Left lung (tissue), 14 donors: ENCODE results near the gene NUDT12. TPM values are rescaled to one million over a fixed set of nuclear protein-coding genes. Genes with fewer than 3 reads are reported as not detected.

Experiments used
- ATAC-seq: fragments of 200-7000 bp; cut with Tn5 transposase; one replicate; pipeline ENCODE4 v1.9.1; 2020; ENCODE audit warnings: moderate library complexity
- DNase-seq, 4 donors: peaks; one replicate each; pipeline ENCODE4 v3.0.0-alpha.2; 2013 to 2020
- H3K27ac ChIP-seq, 2 donors: fragments of 200-600 bp; sonication (generic) in 1 of 2; one replicate each; pipeline versions ENCODE4 v1.5.0 to v1.8.0; 2020 to 2021
- H3K27me3 ChIP-seq, 2 donors: fragments of 200-600 bp; sonication (generic) in 1 of 2; one replicate each; pipeline versions ENCODE4 v1.5.0 to v1.8.0; 2020 to 2021
- H3K36me3 ChIP-seq, 2 donors: fragments of 200-600 bp; sonication (generic) in 1 of 2; one replicate each; pipeline versions ENCODE4 v1.5.0 to v1.8.0; 2020 to 2021
- H3K4me1 ChIP-seq, 2 donors: fragments of 200-600 bp; one replicate each; pipeline ENCODE4 v1.8.0; 2021
- H3K4me3 ChIP-seq, 2 donors: fragments of 200-600 bp; sonication (generic) in 1 of 2; one replicate each; pipeline versions ENCODE4 v1.5.0 to v1.8.0; 2020 to 2021; ENCODE audit warnings: mild to moderate bottlenecking in 1 of 2
- H3K9me3 ChIP-seq, 2 donors: fragments of 200-600 bp; sonication (generic) in 1 of 2; one replicate each; pipeline versions ENCODE4 v1.5.0 to v1.8.0; 2020 to 2021
- intact Hi-C, 2 donors: fragments of 100-400 bp; cut with DNase I; formaldehyde crosslinking; loops; one replicate each; pipeline versions ENCODE4 v1.11.2 to v1.14.2; 2022
- long read RNA-seq, 12 donors: library from polyadenylated mRNA in 2 of 12; unstranded in 2 of 12; transcript quantifications; one replicate each; pipeline ENCODE4 v2.0.0 and lab custom pipeline, GENCODE V29; 2019 to 2026
- polyA plus RNA-seq, 6 donors: library from polyadenylated mRNA; unstranded; fragments of 120-200 nt; gene quantifications; one replicate each; pipeline ENCODE4 v1.2.1, GENCODE V29; 2013; ENCODE audit not compliant: insufficient read length in 6 of 6
- total RNA-seq, 2 donors: library from RNA; stranded (reverse); fragmentation: NEBNext Ultra II Directional; extraction: Animal tissue kit (Norgen Biotek cat#: 25700); gene quantifications; one replicate each; pipeline ENCODE4 v1.2.1, GENCODE V29; 2021
- TF ChIP-seq, protein P1 (sequence below), 2 donors: fragments of 200-600 bp; sonication (generic) in 1 of 2; IDR thresholded peaks; one replicate each; pipeline versions ENCODE4 v1.5.0 to v1.8.0; 2021; ENCODE audit warnings: antibody characterized with exemption in 2 of 2
- donor health status: DM: no; HTN: yes; CAD: no.
- donor health status: DM: no; HTN: no; CAD: no.

NUDT12 gene
- 10 to 100 TPM; 11.2 to 15.6 TPM for total RNA-seq
- 10 to 100 TPM; 13.2 to 21.5 (median 19.2) TPM for polyA plus RNA-seq
- long read RNA-seq, donor 1, partial matches to known transcripts = 0 of 2 reads
- long read RNA-seq, donor 1, other reads (novel, unspliced or antisense) = 0 of 2 reads
- long read RNA-seq, donor 2, partial matches to known transcripts = 0 of 2 reads
- long read RNA-seq, donor 2, other reads (novel, unspliced or antisense) = 0 of 2 reads
- long read RNA-seq, donor 3 = 0 reads
- long read RNA-seq, donor 4, partial matches to known transcripts = 1 of 3 reads
- long read RNA-seq, donor 4, other reads (novel, unspliced or antisense) = 1 of 3 reads
- long read RNA-seq, donor 5, partial matches to known transcripts = 0 of 3 reads
- long read RNA-seq, donor 5, other reads (novel, unspliced or antisense) = 0 of 3 reads
- long read RNA-seq, donor 6, transcript NUDT12-201 (7 exons, 3,492 nt) = major isoform, 5 of 7 reads
- long read RNA-seq, donor 6, partial matches to known transcripts = 0 of 7 reads
- long read RNA-seq, donor 6, other reads (novel, unspliced or antisense) = 0 of 7 reads
- long read RNA-seq, donor 7, partial matches to known transcripts = 0 of 5 reads
- long read RNA-seq, donor 7, other reads (novel, unspliced or antisense) = 0 of 5 reads
- long read RNA-seq, donor 8, partial matches to known transcripts = 0 of 1 reads
- long read RNA-seq, donor 8, other reads (novel, unspliced or antisense) = 0 of 1 reads
- long read RNA-seq, donor 9 = 0 reads
- long read RNA-seq, donor 10, partial matches to known transcripts = 1 of 2 reads
- long read RNA-seq, donor 10, other reads (novel, unspliced or antisense) = 1 of 2 reads
- long read RNA-seq, donor 11, transcript NUDT12-201 (7 exons, 3,492 nt) = major isoform, 6 of 7 reads
- long read RNA-seq, donor 11, partial matches to known transcripts = 0 of 7 reads
- long read RNA-seq, donor 11, other reads (novel, unspliced or antisense) = 0 of 7 reads
- long read RNA-seq, donor 12, partial matches to known transcripts = 0 of 1 reads
- long read RNA-seq, donor 12, other reads (novel, unspliced or antisense) = 0 of 1 reads

DNA sequence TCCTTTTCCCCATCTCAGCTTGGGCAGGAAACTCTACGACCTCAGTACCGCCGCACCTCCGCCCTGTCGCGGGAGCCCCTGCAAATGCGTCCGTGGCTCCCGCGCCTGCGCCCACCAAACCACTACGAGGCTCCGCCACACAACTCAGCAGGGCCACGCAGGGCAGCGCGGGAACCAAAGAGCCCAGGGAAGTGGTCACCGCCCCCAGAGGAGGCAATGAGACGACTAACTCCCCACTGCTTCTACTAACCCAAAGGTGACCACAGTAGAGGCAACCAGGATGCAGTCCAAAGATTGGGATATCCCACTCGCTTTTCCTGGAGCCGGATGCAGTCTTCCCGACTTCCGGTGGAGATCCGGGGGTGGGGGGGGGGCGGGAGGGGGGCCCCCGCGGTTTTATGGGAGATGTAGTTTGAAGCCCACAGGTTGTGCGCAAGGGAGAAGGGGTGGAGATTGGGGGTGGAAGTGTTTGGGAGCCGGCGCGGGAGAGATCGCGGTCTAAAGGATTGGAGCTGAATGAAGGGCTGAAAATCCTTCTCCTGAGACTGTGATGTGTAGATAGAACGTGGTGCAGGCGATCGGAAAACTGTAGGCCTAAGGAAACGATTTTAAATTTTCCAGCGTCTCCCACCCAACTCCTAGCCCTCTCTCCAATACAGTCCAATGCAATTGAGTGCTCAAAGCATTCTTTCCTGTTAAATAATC is at the start of gene NUDT12:
Gene NUDT12, minus strand, starts transcription at position 337 of the 705 bp plus-strand sequence. CDS start 2,541 bp downstream, outside the sequence.
- peak within 1 kb of the TSS; percentile 80 to 84 for H3K27ac ChIP-seq
- DNase-seq (peak; percentile 69 to 90 (median 84)), ATAC-seq (peak; percentile 95)
- TF ChIP-seq, protein P1, sequence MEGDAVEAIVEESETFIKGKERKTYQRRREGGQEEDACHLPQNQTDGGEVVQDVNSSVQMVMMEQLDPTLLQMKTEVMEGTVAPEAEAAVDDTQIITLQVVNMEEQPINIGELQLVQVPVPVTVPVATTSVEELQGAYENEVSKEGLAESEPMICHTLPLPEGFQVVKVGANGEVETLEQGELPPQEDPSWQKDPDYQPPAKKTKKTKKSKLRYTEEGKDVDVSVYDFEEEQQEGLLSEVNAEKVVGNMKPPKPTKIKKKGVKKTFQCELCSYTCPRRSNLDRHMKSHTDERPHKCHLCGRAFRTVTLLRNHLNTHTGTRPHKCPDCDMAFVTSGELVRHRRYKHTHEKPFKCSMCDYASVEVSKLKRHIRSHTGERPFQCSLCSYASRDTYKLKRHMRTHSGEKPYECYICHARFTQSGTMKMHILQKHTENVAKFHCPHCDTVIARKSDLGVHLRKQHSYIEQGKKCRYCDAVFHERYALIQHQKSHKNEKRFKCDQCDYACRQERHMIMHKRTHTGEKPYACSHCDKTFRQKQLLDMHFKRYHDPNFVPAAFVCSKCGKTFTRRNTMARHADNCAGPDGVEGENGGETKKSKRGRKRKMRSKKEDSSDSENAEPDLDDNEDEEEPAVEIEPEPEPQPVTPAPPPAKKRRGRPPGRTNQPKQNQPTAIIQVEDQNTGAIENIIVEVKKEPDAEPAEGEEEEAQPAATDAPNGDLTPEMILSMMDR (IDR thresholded peaks at IDR 0.05) = no peak
- no peaks in the 10 kb centered on the region for H3K9me3 ChIP-seq
- peaks cover 0 to 7% of the 10 kb centered on the region in 2 donors for H3K27me3 ChIP-seq
- H3K4me1 ChIP-seq = peaks cover 0 to 10% of the 10 kb centered on the region in 2 donors
- H3K4me3 ChIP-seq = peak within 1 kb of the TSS; percentile 58 to 71
- no peaks in the 10 kb centered on the region for H3K36me3 ChIP-seq
- intact Hi-C loops = no loop called here

DNA sequence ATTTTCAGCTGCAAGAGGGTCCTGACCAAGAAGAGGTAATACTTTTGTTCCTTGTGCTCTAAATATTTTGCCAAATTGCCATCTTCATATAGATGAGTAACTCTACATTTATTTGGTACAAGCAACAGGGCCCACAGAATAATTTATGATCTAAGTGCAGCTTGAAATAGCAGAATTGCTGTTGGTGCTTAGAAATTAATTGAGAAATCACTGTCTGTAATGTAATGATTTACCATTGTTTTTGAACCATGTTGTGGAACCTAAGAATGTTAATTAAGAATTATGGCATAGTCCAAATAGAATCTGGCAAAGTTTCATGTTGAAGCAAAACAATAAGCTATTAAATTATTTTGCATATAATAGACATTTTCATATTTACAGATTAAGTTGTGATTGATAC is 44.8 kb upstream of the NUDT12 start:
- no peaks in the 10 kb centered on the region for H3K27me3 ChIP-seq
- intact Hi-C loops = no loop called here
- DNase-seq (no peak), ATAC-seq (no peak)
- no peaks in the 10 kb centered on the region for H3K4me1 ChIP-seq
- no peaks in the 10 kb centered on the region for H3K9me3 ChIP-seq
- H3K36me3 ChIP-seq = no peaks in the 10 kb centered on the region
- no peak overlapping the region for H3K4me3 ChIP-seq
- TF ChIP-seq, protein P1 (IDR thresholded peaks at IDR 0.05) = no peak
- H3K27ac ChIP-seq = no peak overlapping the region

DNA sequence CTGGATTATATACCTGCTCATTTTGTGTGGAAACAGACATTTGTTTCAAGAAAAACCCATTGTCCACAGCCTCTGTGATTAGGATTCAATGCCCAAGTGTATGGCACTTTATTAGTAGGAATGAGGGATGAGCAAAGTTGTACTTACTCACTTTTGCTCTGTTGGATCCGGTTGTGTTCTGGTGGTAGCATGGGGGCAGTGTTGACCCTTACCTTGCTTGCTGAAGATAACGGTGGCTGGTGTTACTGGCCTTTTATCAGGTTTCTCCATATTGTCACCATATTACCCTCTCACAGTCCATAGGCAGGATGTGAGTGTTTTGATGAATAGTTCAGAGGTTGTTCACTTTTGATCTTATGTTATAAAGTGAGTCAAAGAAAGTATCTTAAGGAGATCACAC is 42.7 kb upstream of the NUDT12 start:
- no peak for DNase-seq
- Histone ChIP-seq H3K9me3 (no peaks in the 10 kb centered on the region), H3K27me3 (no peaks in the 10 kb centered on the region), H3K4me1 (no peaks in the 10 kb centered on the region), H3K36me3 (no peaks in the 10 kb centered on the region), H3K27ac (no peak overlapping the region), H3K4me3 (no peak overlapping the region)
- no peak for ATAC-seq
- intact Hi-C loops = no loop called here
- TF ChIP-seq, protein P1 (IDR thresholded peaks at IDR 0.05) = no peak

DNA sequence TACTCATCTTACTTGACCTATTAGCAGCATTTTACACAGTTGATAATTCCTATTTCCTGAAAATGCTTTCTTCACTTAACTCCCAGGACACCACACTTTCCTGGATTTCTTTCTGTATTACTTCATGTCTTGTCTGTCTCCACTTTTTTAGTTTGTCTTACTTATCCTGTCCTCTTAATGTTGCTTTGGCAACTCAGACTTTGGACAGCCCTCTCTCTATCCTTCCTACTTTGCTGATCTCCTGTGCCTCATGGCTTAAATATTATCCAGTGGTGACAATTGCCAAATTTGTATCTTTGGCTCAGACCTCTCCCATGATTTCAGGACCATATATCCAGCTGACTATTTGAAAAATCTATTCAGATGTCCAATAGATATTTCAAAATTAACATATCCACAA is 39.8 kb upstream of the NUDT12 start:
- ATAC-seq (no peak), DNase-seq (no peak)
- TF ChIP-seq, protein P1 (IDR thresholded peaks at IDR 0.05) = no peak
- H3K4me3 ChIP-seq = no peak overlapping the region
- H3K9me3 ChIP-seq = no peaks in the 10 kb centered on the region
- no peak overlapping the region for H3K27ac ChIP-seq
- H3K36me3 ChIP-seq = no peaks in the 10 kb centered on the region
- intact Hi-C loops = no loop called here
- H3K4me1 ChIP-seq = no peaks in the 10 kb centered on the region
- no peaks in the 10 kb centered on the region for H3K27me3 ChIP-seq
